NK-92 (cell line): ENCODE data around the gene UBE2D2.
A peak's percentile ranks its signal among the peaks of the same experiment; 100 is the strongest.

Source experiments
- DNase-seq: peaks from one replicate; lab custom pipeline; 2025; ENCODE audit not compliant: unreplicated experiment; lab: John Stamatoyannopoulos, UW

UBE2D2 gene

GRCh38 chr5:139634541-139634940 is 73.4 kb downstream of the UBE2D2 start:
- DNase-seq = no peak

GRCh38 chr5:139635191-139635590 is 74.1 kb downstream of the UBE2D2 start:
- DNase-seq = no peak

DNA sequence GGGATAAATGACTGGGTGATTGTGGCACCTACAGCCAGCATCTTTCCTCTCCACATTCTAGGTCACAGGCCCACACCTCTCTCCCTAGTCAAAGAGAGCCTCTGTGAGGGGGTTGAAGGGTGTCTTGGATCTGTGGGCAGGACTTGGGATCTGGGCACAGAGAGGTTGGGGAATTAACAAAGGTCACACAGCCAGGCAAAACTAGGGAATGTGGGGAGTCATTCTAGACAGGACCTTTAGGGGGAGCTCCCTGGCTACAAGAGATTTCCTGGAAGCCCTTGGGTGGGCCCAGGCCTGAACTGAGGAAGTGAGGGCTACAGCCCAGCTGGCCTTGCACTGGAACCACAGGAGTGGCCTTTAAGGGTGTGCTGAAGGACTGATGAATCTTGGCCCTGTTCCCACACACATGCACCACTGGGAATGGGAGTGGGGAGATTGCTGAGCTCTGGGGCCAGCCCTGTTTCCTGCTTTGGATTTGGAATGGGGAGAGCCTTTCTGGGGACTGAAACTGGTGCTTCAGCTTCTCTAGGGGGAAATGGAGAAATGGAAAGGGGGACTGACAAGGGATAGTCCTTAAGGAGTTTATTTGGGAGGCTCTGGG is 74.6 kb downstream of the UBE2D2 start:
- no peak for DNase-seq

- DNase-seq = peak; percentile 23
Observed at GRCh38 chr5:139636207-139636792, 75.2 kb downstream of the UBE2D2 start.

DNA sequence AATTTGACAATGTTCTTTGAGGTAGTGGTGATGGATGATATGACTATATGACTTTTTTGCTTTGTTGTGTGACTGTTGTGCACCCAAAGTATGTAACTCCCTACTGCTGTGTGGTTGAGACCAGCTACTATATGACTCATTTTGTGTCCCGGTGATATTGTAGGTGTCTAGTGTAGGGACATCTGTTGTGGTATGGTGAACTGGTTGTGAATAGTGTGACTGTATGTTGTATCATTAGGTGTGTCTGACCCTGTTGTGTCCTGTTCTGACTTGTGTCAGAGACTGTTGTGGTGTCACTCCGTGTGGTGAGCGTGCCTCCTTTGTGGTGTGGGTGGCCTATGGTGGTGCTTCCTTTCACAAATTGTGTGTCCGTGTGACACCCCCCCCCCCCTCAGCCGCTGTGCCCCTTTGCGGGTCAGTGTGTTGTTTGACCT is 75.9 kb downstream of the UBE2D2 start:
- DNase-seq = no peak

DNA sequence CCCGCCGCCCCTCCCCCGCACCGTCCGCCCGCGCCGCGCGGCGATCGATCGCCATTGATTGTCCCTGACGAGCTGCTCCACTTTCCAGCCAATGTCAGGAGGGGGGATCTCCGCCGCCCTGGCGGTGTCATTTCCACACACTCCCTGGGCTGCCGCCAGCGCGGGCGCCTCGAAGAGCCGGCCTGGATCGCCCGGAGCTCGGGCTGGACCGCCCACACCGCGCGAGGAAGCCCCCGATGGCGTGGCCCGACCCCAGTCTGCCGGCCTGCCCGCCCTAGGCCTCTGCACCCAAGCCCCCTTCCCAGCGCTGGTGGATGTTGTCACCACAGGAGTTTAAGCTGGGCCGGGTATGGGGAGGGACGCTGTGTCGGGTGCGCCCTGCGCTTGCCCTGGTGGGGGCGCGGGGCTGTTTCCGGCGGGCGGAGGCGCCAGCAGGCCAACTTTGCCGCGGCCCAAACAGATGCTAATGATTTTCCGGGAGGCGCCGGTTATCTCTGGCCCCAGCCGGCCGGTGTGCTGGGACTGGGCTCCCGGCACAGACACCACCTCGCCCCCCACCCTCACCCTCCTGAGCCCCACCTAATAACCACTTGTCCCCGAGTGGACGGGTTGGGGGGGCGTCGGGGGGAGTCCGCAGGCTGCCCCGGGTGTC is 76.4 kb downstream of the UBE2D2 start:
- no peak for DNase-seq

- DNase-seq = no peak
Observed at GRCh38 chr5:139638090-139638735, 77.1 kb downstream of the UBE2D2 start.

- DNase-seq = no peak
Observed at GRCh38 chr5:139638736-139639618, 77.8 kb downstream of the UBE2D2 start.

GRCh38 chr5:139639619-139640380 is 78.7 kb downstream of the UBE2D2 start:
- DNase-seq = no peak

DNA sequence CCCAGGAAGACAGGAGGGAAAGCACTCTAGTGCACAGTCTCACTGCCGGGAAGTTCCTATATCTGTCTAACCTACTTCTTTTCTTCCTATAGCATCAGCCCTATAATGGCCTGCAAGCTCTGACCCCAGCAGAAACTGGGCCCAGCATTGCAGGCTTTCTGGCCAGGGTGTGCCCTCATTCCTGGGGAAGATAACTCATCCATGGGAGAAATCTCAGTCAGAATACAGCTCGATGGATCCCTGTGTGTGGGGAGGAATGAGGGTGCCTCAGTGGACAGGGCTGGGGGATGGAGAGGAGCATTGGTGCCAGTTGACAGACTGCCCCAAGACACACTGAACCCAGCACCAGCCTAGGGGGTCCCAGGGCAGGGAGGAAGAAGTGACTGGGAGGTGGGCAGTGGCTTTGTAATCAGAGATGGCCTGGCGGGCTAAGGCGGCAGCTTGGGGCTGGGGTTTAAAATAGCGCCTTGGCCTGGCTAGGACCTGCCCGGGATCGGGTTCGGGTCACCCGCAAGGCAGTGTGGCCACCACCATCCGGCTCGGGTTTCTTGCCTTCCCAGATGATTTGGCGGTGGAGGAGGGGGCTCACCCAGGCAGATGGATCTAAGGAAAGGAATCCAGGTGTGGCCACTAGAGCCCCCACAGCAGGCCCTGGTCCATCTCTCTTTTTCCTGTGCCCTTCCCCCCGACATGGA is 79.4 kb downstream of the UBE2D2 start:
- DNase-seq = no peak

GRCh38 chr5:139641116-139642080 is 80.3 kb downstream of the UBE2D2 start:
- DNase-seq = no peak

GRCh38 chr5:139642213-139642612 is 81.1 kb downstream of the UBE2D2 start:
- no peak for DNase-seq

DNA sequence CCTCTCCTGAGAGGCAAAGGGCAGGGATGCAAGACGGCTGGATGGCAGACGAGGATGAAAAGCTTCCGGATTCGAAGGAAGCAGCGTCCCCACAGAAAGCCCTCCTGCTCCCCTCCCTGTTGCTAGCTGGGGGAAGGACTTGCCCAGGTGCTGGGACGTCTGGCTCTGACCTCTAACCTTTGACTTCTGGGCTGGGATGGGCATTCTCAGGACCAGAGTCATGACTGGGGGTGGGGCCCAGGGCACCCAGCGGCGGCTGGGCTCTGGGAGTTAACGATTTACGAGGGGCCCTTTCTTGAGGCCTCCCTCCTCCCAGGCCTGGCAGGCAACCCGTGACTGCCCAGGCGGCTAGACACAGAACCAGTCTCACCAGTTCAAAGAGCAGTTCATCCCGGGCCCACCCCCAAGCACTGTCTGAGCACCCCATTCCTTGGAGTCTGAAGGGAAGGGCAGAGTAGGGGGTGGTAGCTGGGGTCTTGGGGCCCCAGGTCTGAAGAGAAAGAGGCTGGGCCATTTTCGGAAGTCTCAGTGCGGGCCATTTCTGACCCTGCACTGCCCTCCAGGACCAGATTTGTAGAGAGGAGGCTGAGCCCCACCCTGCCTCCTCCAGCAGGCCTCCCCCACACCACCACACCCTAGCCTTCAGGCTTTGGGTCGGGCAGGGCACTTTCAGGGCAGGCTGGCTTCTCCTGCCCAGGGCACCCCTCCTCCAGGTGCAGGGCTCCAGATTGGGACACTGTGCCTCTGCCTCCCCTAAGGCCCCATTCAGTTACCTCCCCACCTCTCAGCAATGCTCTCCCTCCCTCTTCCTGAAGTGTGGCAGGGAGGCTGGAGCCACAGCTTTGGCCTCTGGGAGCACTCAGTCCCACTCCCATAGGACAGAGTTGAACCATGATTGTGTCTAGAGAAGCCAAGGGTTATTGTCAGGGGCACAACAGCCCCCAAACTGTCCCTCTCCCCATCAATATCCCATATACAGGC is 82.0 kb downstream of the UBE2D2 start:
- DNase-seq = no peak

GRCh38 chr5:139644001-139644456 is 82.9 kb downstream of the UBE2D2 start:
- no peak for DNase-seq

DNA sequence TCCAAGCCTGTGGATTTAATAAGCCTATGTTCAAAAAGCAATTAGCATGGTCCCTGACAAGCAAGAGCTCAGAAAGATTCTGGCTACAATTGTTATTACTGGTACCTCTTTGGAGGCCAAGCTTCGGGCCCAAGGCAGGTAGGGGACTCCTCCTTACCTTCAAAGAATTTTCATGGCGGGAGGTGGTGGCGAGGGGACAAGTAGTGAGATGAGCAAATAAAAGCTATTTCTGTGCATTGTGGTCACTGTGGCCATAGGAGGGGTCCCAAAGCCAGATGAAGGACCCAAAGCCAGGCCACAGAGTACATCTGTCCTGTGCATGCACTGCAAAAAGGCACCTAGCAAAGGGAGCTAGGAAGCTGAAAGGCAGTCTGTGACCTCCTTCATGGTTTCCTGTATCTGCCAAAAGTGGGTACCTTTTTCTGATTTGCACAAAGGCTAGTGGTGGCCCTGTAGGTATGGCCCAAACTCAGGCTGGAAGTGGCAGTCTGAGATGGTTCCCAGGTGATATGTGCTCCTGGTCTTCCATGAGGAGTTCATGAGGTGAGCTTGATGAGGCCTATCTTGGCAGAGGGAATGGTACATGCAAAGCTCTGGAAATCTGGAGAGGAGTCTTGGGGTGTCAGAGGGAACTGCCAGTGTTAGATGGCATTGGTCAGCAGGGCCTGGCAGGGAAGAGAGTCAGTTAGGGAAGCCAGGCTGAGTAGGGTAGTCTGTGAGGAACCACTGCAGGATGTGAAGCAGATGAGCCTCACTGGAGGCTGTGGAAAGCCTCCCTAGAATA is 83.7 kb downstream of the UBE2D2 start:
- DNase-seq = no peak

DNA sequence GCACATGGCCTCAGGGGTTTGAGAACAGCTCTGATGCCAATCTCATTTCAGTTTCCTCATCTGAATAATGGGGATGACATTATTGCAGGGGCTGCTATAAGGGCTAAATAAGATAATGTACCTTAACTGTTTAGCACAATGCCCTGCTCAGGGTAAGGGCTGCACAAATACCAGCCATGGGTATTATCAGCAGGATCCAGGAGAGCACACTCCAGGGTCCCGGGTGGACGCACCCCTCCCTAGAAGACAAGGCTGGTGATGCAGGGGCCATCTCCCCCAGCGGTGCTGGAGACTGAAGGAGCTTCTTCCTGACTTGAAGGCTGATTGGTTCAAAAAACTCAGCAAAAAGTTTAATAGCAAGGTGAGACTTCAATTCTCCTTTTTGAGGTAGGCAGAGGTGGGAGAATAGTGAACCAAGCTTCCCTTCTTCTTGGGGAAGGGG is 84.3 kb downstream of the UBE2D2 start:
- DNase-seq = no peak
